HG03460 (cell line): ENCODE results near the gene SGCA.

Source experiments
- ATAC-seq: cut with Tn5 transposase; IDR thresholded peaks from one replicate; pipeline ENCODE4 v1.9.1; 2021; ENCODE audit not compliant: unreplicated experiment

Gene SGCA

GRCh38 chr17:50181591-50182560, 16.1 kb downstream of the SGCA start:
- no peak for ATAC-seq

- ATAC-seq: no peak
Observed at GRCh38 chr17:50182783-50183420, 17.1 kb downstream of the SGCA start.

- no peak for ATAC-seq
Observed at GRCh38 chr17:50183421-50183994, 17.7 kb downstream of the SGCA start.

- ATAC-seq: no peak
Observed at GRCh38 chr17:50184064-50184463, 18.3 kb downstream of the SGCA start.

DNA sequence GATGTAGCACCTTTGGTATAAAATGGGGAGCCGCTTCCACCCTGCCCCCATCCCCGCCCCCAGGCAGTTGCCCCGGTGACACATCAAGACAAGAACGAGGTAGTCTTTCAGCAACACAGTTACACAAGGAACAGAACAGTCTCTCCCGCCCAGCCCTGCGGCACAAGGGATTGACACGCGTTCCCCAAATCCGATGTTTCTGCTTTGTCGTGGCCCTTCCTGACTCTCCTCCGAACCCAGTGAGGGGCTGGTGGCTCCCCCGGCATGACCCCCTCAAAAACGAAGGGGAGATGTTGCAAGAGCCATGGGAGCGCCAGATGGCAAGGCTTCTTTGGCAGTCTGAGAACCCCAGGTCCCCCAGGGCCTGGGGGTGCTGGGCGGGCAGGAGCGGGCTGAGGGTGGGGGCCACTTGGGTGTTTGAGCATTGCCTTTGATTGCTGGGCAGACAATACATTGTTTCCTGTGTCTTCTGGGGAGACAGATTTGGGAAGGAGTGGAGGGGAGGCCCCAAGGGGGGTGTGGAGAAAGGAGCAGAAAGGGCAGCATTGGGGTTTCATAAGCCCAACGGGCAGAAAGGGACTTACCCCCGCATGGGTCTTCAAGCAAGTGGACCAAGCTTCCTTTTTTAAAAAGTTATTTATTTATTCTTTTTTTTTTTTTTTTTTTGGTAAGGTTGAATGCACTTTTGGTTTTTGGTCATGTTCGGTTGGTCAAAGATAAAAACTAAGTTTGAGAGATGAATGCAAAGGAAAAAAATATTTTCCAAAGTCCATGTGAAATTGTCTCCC, 19.0 kb downstream of the SGCA start:
- ATAC-seq: no peak

DNA sequence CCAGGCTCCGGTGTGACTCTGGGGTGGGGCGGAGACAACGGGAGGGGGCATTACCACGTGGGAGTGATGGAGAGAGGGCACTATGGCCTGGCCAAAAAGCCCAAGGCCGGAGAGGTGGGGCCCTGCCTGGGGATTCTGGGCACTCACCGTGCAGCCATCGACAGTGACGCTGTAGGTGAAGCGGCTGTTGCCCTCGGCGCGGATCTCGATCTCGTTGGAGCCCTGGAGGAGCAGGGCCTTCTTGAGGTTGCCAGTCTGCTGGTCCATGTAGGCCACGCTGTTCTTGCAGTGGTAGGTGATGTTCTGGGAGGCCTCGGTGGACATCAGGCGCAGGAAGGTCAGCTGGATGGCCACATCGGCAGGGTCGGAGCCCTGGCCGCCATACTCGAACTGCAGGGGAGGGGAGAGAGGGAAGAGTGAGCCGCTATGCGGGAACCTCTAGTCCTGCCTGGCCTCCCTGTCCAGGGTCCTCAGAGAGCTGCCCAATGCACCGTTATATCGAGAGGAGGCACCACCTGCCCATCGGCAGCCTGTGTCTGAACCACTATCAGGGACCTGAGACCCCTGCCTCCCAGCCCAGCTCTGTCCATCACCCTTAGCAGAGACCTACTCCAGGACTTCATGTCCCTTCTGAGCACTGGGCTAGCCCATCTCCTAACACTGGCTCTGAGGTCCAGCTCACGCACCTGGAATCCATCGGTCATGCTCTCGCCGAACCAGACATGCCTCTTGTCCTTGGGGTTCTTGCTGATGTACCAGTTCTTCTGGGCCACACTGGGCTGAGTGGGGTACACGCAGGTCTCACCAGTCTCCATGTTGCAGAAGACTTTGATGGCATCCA, 20.0 kb downstream of the SGCA start:
- ATAC-seq: no peak

- ATAC-seq: no peak
Observed at GRCh38 chr17:50186661-50187393, 21.0 kb downstream of the SGCA start.

DNA sequence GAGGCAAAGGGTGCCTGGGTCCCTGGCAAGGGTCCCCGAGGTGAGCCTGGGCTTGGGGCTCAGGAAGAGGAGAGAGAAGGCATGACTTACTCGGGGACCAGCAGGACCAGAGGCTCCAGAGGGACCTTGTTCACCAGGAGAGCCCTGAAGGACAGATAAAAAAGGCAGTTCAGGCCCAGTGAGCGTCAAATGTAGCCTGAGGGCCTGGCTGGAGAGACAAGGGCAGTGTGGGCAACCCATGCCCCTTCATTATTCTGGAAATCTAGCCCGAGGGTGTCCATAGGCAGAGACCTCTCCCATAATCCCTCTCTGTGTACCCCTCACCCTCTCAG, 21.6 kb downstream of the SGCA start:
- no peak for ATAC-seq

- no peak for ATAC-seq
Observed at GRCh38 chr17:50187751-50188530, 22.1 kb downstream of the SGCA start.

GRCh38 chr17:50188531-50188920, 22.7 kb downstream of the SGCA start:
- no peak for ATAC-seq

DNA sequence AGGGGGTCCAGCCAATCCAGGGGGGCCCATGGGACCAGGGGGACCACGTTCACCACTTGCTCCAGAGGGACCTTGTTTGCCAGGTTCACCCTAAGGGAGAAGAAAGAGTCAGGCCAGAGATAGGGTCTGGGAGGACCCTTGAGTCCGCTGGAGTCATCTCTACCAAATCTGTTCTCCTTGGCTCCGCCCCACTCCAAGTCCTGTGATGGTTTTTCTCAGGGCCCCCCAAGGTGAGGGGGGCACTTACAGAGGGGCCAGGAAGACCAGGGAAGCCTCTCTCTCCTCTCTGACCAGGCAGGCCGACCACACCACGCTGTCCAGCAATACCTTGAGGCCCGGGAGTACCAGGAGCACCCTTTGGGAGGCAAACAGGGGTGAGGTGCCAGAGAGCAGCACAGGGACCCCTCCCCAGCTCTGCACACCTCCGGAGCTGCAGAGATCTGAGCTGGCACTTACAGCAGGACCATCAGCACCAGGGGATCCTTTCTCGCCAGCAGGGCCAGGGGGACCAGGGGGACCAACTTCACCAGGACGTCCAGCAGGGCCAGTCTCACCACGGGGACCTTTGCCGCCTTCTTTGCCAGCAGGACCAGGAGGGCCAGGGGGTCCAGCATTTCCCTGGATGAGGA, 23.2 kb downstream of the SGCA start:
- no peak for ATAC-seq

GRCh38 chr17:50189550-50190292, 23.9 kb downstream of the SGCA start:
- no peak for ATAC-seq

- no peak for ATAC-seq
Observed at GRCh38 chr17:50190293-50190602, 24.4 kb downstream of the SGCA start.

GRCh38 chr17:50190603-50191358, 25.0 kb downstream of the SGCA start:
- ATAC-seq: no peak

GRCh38 chr17:50191359-50192143, 25.7 kb downstream of the SGCA start:
- no peak for ATAC-seq

DNA sequence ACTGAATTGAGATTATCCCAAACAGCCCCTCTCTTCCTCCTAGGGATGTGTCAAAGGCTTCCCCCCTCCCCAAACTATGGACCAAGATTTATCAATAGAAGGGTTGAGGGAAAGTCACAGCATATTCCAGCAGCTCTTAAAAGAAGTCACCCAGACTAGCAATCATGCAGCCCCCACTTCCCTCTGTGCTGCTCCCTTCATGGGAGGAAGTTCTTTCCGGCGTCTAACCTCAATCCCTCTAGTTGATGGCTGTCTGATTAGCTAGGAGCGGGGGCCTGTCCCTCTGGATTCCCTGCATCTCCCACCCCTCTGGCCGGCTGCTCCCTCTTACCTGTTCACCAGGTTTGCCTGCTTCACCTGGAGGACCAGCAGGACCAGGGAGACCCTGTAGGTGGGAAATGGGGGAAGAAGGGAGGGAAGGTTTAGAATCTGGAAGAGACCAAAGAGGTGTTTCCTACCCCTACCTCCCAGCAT, 26.4 kb downstream of the SGCA start:
- no peak for ATAC-seq
